HG03565 (cell line): ENCODE measurements around the gene KIRREL3.
A peak's percentile ranks its signal among the peaks of the same experiment; 100 is the strongest.

Source experiments
- ATAC-seq: cut with Tn5 transposase; IDR thresholded peaks from one replicate; pipeline ENCODE4 v1.9.1; 2021; ENCODE audit warnings: mild to moderate bottlenecking, moderate library complexity; ENCODE audit not compliant: unreplicated experiment

KIRREL3 gene

DNA sequence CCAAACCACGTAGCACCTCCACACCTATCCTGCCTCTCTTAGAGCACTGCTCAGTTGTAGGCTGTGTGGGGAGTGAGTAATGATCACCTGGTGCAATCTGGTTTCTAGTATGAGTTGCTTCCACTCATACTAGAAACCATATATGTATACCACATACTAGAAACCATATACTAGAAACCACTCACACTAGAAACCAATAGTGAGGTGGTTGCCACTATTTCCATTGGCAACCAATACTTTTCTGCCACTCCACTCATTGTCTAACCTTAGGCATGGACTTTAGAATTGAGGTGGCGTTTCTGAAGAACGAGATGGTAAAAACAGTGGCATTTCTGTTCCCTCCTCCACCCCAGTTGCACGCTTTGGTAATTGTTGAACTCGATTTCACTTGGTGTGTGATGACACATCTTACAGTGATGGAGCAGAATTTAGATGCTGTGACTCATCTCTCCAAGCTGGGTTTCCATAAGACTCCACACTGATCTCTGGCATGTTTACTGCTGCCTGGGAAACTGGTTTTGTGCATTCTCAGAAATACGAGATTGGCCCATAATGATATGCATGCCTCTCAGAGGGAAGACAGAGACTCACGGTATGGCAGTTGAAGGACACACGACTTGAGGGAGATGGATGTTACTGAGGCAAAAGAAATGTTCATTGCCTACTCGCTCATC is 82.9 kb downstream of the KIRREL3 start:
- ATAC-seq, result peak; percentile 97

DNA sequence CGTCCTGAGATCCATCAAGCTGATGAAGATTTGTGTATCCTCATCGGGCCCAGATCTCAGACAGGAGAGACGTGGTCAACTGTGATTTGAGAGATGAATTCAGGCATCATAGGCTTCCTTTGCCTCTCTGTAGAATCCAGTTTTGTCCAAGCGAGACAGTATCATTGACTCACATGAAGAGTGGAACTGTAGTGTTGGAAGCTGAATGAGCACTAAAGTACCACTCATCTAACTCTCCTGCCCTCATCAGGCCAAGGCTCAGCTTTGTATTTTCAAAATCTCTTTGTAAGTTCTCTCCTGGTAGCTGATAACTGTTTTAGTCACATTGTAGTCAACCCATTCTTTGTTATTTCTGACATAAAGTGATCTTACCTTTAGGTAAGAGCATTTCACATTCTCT is 85.1 kb downstream of the KIRREL3 start:
- no peak for ATAC-seq

DNA sequence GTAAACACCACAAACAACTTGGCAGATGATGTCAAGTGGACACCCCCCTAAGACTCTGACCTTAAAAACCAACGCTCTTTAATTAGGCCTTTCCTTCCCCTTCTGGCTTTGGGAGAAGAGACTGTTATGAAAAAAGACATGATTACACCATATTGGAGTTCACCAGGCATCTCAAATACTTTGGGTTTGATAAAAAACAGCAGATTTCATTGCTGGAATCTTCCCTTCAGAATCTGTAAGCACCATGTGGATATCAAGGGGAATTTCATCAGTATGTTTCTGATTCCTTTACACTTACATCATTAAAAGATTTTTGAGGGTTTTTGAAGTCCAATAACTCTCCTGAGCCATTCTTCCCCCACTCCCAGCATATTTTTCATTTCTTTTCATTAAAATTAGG is 85.6 kb downstream of the KIRREL3 start:
- ATAC-seq, result no peak

DNA sequence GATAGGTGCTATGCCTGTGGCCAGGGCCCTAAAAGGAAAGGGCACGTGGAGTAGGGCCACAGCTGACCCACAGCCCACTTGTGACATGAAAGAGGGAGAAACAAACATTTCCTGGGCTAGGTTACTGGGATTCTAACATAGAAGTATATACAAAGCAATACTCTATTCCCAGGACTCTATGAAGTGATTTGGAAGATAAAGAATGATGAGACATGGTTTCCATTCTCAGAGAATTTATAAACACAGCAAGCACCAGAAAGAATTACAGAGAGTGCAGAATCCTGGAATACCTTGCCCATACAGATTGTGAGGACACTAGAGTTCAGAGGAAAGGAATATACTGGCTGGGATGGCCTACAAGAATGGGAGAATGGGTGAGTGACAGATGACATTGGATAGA is 86.4 kb downstream of the KIRREL3 start:
- no peak for ATAC-seq

DNA sequence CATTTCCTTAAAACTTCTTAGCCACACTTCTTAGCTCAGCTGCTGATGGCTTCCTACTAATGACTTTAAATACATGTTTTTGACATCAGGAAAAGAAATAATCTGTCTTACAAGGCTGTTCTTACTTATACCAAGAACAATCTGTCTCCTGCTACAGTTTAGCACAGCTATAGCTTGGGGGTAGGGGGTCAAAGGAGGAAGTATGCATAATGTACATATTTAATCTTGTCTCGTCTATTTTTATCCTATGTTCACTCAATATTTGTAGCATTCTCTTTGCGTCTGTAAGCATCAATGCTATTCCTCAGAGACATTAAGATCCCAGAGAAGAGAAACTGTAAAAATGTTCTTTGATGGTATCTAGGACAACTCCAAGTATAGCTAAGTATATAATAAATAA is 96.0 kb downstream of the KIRREL3 start:
- ATAC-seq, result no peak

DNA sequence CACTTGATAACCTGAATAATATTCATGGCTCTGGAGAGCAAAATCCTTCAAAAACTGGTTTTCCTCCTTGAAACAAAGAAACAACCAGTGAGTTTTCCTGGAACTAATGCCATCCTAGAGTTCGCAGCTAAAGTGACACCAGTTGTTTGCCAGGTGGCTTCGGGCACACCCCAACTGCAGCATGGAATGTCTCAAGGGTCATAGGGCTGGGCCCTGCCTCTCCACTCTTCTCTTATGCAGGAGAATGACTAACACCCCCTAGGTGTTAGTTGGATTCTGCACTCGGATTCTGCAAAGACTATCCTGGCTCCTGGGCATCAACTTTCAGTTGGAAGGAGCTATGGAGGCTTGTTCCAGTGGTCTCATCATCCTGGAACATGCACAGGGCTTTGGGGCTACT is 98.8 kb downstream of the KIRREL3 start:
- no peak for ATAC-seq

DNA sequence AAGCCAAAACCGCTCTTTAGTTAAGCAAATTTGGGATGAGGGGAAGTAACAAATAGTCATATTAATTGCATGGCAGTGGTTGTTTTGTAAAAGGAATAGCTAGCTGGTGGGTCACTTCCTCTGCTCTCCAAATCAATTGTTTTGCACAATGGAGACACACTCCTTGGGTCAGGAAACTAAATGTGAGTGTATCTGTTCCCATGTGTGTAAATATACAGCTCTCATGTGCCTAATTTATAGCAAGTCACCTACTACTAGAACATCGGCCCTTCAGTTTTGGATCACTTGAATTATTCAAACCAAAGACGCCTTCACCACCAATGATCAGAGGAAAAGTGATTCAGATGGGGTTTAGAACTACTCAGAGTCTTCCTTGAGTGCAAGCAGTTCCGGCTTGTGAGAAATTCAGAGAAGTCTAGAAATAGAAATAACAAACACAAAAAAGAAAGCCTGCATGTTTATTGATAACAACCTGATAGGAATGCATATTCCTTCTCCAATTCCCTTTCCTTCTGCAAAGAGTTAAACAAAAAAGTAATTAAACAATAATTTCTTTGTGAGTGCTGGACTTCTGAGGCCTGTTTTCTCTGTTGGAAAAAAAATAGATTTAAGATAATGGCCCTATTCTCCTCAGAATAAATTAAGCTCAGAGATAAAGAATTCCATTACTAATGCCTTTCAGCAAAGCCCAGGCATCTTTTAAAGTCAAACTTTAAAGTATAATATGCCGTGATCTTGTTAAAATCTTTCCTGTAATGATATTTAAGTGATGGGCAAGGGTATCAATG is 100.4 kb downstream of the KIRREL3 start:
- ATAC-seq, result no peak

DNA sequence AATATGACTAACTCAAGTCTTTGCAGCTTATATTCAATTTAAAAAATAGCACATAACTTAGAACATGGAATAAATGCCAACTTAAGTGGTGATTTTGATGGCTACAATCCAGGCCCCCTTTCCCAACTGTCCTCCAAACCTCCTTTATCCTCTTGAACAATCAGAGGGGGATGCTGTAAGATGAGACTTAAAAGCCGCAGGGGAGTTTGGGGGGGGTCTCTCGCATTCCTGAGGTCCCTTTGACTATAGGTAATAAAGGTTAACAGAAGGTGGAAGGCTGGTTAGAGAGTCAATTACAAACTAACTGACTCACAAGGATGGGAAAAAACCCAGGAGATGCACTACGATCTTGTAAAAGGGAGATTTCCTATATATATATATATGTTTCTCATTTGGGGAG is 101.8 kb downstream of the KIRREL3 start:
- no peak for ATAC-seq

DNA sequence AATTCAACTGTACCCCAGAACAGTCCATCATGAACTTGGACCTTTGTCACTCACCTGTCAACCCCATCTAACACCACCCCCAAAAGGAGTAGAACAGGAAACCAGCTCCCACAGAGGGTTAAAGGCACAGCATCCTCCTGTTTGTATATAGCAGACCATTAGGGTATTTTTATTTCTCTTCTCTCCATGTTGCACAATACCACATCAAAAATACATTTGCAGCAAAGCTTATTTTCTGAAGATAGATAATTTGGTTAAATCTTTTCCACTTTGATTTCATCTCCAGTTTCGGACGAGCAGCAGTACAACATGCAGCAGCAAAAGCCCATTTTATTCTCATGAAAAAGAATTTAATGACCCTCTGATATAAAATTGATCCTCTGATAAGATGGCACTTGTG is 103.1 kb downstream of the KIRREL3 start:
- no peak for ATAC-seq

DNA sequence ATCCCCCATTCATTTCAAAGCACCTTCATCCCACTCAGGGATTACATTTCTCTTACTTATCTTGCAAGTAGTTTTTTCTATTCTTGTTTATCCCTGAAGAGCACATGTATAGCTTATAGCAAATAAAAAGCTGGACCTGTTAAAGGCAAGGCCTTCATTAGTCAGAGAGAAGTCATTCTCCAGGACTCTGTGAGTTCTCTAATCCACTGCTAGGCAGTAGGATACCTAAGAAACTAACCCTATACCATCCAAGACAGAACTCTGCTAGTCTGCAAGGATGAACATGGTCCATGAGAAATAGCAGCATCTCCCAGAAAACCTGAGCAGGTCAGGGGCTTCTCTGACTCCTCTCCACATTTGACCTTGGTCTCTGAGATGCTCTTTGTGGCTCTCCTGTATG is 104.5 kb downstream of the KIRREL3 start:
- no peak for ATAC-seq

DNA sequence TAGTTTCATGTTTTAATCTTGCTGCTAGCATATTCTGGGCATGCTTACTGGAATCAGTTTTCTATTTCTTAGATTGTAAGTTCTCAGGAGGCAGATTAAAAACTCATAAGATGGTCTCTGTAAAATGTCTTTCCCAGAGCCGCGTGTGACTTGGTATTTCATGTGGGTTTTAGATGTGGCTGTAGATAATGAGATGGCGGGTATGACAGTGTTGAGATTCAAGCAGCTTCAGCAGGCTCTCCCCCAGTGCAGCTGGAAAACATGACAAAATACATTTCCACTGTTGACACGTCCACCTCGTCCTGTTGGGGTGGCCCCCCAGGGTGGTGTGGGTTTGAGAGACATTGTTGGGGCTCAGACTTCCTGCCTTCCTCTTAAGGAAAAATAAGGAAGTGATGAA is 106.8 kb downstream of the KIRREL3 start:
- ATAC-seq, result no peak

DNA sequence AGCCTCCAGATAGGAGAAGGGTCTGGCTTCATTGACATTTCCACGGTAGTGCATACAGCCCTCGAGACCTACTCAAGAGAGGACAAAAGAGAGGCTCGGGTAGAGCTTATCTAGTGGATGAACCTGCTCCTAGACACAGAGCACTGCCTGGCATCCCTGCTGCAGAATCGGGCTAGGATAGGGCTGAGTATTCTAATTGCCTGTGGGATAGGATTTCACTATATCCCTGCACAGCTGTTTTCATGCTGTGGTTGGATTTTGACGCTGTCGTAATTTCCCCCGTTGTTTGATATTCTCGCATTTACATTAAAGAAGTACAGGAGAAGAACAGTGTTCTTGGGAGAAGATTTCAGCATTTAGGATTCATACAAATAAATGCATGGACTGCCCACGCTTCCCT is 107.8 kb downstream of the KIRREL3 start:
- no peak for ATAC-seq

DNA sequence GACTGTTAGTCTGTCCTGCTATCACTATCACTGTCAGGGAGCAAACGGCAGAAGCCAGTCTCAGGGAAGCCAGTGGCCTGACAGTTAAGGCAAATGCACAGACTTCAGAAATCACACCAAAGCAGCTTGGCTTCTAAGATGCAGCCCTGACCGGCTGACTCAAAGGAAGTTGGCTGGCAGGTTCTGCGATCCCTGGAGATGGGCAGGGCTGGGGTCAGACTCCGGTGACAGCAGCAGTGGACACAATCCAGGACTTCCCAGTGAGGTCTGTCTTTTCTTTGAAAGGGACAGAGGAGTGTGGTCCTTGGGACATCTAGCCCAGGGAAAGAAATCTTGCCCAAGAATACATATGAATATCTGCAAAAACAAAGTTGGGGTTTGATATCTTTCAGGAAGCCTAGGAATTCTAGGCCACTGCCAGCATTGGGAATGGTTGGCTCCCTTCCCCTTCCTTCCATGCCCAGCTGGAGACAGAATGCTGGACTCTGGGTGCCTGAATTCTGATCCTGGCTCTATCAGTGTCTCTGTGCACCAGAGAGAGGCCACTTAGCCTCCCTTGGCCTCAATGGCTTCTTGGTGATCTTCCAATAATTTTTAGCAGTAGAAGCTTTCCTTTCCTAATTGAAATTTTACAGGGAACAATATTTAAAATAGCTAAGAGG is 108.9 kb downstream of the KIRREL3 start:
- ATAC-seq, result no peak

DNA sequence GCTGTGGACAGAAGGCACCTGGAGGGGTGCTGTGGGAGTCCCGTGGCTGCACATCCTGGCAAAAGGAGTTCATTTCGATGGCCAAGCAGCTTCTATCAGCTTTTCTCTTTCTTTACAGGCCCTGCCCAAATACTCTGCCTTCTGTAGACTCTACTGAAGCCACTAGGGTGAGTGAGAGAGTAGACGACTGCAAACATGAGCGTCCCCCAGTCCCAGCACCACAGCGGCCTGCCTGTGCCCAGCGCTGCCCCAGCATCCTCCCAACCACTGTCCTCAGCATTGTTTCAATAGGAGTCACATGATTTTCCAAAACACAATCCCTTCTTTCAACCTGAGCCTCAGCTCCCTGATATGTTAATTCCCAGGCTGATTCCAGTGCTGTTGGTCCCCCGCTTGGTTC is 110.0 kb downstream of the KIRREL3 start:
- ATAC-seq, result no peak

DNA sequence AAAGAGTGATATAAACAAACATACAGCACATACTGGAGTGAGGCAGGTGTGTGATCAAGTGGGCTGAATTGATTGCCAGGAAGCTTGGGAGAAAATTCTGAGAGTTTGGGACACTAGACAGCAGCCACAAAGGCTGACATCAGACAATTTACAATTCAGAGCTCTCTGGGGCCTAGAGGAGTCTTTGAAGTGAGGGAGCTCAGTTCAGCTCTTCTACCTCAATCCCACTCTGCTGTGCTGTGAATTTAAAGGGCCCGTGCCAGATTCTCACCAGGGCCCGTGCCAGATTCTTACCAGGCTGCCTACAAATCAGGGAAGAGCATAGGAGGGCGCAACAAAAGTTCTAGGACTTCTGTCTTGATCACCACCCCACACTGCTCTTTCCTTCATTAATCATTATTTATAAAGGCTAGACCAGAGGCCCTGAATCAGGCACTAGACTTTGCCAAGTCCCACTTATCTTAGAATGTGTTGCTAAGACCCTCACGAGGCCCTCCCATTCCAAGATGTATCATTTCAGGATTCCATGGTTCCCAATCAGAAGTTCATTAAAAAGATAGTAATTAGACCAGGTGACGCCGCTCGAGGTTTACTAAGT is 112.4 kb downstream of the KIRREL3 start:
- ATAC-seq, result no peak

DNA sequence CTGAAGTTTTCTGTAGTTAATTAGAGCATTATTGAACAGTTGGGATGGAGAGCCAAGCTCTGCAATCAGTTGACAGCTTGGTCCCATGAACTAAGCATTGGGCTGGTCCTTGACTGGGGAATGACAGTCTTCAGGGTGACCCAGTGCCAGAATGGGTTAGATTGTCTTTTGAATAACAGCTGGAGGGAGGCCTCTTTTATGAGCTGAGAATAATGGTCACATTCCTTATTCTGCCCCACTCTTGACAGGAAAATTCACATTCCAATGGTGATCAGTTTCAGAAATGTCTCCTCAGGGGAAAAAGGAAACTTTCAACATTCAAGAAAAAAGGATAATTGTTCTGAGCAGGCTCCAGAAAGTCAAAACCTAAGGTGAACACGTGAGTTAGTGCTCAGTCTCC is 113.9 kb downstream of the KIRREL3 start:
- no peak for ATAC-seq

DNA sequence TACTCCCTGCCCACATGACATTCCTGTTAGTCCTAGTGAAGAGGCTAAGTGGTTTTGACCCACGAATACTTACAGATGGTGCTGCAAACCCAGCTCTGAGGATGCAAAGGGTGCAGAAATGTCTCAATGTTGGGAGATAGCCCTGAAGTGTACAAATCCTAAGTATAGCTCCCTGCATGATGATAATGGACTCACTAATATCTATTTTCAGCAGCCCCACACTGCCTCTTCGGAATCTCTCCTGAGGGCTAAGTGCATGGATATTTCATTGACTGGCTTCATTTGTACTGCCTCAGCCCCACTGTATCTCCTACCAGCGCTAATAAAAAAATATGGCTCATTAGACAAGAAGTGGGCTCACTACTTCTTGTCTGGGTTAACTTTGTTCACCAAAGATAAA is 114.5 kb downstream of the KIRREL3 start:
- ATAC-seq, result no peak

DNA sequence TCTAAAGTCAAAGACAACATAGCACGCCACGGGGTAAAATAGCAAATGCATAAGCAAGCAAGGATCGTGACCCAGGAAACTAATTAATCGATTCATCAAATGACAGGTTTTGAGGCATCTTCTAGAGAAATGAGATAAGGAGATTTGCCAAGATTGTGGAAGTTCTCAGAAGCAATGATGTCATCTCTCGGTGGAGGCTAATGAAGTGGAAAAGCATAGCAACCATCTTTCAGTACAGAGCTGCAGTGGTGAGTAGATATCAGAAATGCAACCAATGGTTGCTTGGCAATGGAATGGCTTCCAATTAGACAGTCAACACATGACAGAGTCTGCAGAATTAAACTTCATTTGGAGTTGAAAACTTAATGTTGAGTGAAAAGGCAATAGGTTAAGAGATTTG is 116.0 kb downstream of the KIRREL3 start:
- no peak for ATAC-seq

DNA sequence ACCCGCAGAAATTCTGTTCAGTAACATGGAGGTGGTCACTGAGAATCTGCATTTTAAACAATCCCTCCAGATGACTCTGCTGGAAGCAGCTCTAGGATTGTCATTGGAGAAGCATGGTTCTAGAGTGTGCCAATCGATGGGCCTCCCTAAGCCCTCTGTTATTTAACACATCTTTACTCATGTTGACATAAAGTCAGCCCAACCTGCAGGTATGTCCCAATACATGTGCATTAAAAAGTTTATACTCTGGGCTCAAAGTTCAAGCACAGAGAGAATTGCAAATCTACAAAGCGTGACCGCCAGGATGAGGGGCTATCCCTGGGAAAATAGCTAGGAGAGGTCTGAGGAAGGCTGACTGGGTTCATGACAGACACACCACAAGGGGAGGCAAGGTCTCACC is 116.4 kb downstream of the KIRREL3 start:
- ATAC-seq, result no peak

DNA sequence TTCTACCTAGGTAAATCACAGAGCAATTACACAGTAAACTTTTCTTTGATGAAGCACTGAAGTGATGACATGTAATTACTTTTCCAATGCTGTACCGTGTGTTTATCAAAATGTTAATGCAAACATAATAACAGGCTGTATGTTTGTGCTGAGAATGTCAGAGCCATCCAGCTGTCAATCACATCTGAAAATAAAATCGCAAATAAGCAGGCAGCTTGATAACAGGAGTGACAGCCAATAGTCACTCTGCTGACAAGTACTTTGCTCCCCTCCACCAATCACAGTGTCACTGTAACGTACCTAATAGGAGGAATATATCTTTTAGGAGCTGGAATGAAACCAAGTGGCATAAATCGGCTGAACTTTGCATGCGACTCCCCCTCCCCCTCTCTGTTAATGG is 119.7 kb downstream of the KIRREL3 start:
- no peak for ATAC-seq

DNA sequence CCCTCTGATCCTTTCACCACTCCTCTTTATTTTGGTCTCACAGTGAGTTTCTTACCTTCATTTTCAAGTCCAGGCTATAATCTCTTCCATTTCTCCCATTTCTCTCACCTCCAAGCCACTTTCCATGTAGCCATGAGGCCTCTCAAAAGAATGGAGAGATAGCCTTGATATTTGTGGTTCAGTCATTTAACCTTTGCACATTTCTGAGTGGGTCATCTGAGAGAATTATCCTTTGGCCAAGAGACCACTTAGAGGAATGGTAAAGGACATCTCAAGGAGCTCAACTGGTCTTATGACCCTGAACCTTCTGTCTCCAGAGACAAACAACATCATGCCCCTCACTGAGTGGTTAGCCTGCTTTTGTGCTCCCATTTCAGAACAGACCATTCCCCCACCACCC is 121.1 kb downstream of the KIRREL3 start:
- no peak for ATAC-seq
